ENCODE data around the gene LIMA1. TPM values are rescaled to one million over a fixed set of nuclear protein-coding genes. Genes with fewer than 3 reads are reported as not detected.

Gene LIMA1
- total RNA-seq, 1 experiment from 2014 or later, result 39.5 TPM

DNA sequence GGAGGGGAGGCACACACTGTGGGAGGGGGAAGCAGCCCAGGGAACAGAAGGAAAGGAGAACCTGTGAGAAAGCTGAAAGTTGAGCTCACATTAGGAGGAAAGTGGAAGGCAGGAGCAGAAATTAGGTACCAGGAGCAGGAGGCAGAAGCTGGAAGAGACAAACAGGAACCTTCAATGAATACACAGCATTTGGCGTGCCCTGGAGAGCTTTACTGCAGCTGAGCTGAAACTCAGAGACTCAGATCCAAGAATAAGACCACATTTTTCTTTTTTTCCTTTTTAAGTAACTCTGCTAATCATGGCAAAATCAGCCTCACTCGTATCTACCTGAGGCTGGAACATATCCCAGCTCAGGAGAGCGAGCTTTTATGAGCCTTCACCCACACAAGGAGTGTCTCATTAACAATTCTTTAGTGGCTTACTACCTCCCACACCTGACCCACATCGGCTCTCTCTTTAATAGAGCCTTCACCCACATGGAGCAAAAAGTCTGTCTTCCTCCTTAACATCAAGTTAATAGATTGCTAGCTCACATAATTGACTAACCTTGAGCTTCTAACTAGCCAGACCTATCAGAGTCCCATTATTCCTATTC lies 97.9 kb downstream of the LIMA1 start:
- Histone ChIP-seq H3K4me2 (ENCODE audit: low read depth, low read length, poor library complexity, severe bottlenecking) (no peak overlapping the region), H3K9ac (ENCODE audit: low read length) (no peak overlapping the region), H3K27ac (ENCODE audit: low read length) (no peak overlapping the region), H3K27me3 (ENCODE audit: low read length) (no peaks in the 10 kb centered on the region), H3K4me1 (ENCODE audit: low read length) (peaks cover 42% of the 10 kb centered on the region), H4K20me1 (ENCODE audit: insufficient read depth, low read depth, low read length) (no peaks in the 10 kb centered on the region), H2AFZ (ENCODE audit: low read length) (no peak overlapping the region), H3K4me3 (ENCODE audit: low read length) (no peak overlapping the region), H3K79me2 (ENCODE audit: low read length) (no peaks in the 10 kb centered on the region), H3K9me3 (ENCODE audit: low read length) (no peaks in the 10 kb centered on the region), H3K9me2 (replicated peaks; ENCODE audit: insufficient read depth, low read length) (no peaks in the 10 kb centered on the region), H3K36me3 (ENCODE audit: insufficient read depth, low read length) (peaks cover 13% of the 10 kb centered on the region; the same call in 1 of the 2 replicates)
- no peak for DNase-seq

DNA sequence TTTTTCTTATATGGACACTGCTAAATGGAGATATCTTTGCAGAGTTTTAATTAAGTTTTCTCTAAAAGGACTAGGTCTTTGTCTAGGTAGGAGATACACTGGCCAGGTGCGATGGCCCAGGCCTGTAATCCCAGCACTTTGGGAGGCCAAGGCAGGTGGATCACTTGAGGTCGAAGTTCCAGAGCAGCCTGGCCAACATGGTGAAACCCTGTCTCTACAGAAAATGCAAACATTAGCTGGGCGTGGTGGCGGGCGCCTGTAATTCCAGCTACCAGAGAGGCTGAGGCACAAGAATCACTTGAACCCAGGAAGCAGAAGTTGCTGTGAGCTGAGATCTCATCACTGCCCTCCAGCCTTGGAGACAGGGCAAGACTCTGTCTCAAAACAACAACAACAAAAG lies 99.1 kb downstream of the LIMA1 start:
- no peak overlapping the region for H3K4me3 ChIP-seq (ENCODE audit: low read length)
- no peak overlapping the region for H3K9ac ChIP-seq (ENCODE audit: low read length)
- H3K27ac ChIP-seq (ENCODE audit: low read length), result peak overlapping the region; percentile 58; the same call in 1 of the 2 replicates
- peaks cover 41% of the 10 kb centered on the region for H3K4me1 ChIP-seq (ENCODE audit: low read length)
- H3K79me2 ChIP-seq (ENCODE audit: low read length), result no peaks in the 10 kb centered on the region
- H4K20me1 ChIP-seq (ENCODE audit: insufficient read depth, low read depth, low read length), result no peaks in the 10 kb centered on the region
- no peaks in the 10 kb centered on the region for H3K27me3 ChIP-seq (ENCODE audit: low read length)
- H3K36me3 ChIP-seq (ENCODE audit: insufficient read depth, low read length), result peaks cover 14% of the 10 kb centered on the region; the same call in 1 of the 2 replicates
- H2AFZ ChIP-seq (ENCODE audit: low read length), result no peak overlapping the region
- no peak for DNase-seq
- H3K9me2 ChIP-seq (replicated peaks; ENCODE audit: insufficient read depth, low read length), result no peaks in the 10 kb centered on the region
- H3K4me2 ChIP-seq (ENCODE audit: low read depth, low read length, poor library complexity, severe bottlenecking), result peak overlapping the region; percentile 6
- no peaks in the 10 kb centered on the region for H3K9me3 ChIP-seq (ENCODE audit: low read length)

DNA sequence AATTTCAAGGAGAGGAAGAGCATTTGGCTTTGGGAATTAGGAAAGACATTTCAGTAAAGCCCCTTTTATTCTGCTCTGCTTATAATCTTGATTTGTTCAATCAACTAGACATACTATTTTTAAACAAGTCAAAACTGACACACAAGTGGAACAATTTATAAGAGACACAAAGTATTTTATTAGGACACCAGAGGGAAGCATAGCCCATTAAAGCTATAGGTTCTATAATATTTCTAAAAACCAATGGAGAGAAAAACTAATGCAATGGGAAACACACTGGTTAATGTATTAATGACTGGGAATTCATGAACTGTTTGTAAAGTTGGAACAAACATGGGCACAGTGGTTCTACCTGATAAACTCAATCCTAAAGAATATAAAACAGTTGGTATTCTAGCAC lies 100.9 kb downstream of the LIMA1 start:
- no peaks in the 10 kb centered on the region for H3K79me2 ChIP-seq (ENCODE audit: low read length)
- H2AFZ ChIP-seq (ENCODE audit: low read length), result no peak overlapping the region
- H3K9me2 ChIP-seq (replicated peaks; ENCODE audit: insufficient read depth, low read length), result no peaks in the 10 kb centered on the region
- no peaks in the 10 kb centered on the region for H3K9me3 ChIP-seq (ENCODE audit: low read length)
- H3K4me1 ChIP-seq (ENCODE audit: low read length), result peaks cover 23% of the 10 kb centered on the region
- no peaks in the 10 kb centered on the region for H3K27me3 ChIP-seq (ENCODE audit: low read length)
- no peaks in the 10 kb centered on the region for H4K20me1 ChIP-seq (ENCODE audit: insufficient read depth, low read depth, low read length)
- no peak overlapping the region for H3K4me3 ChIP-seq (ENCODE audit: low read length)
- no peak for DNase-seq
- no peak overlapping the region for H3K4me2 ChIP-seq (ENCODE audit: low read depth, low read length, poor library complexity, severe bottlenecking)
- no peak overlapping the region for H3K27ac ChIP-seq (ENCODE audit: low read length)
- H3K9ac ChIP-seq (ENCODE audit: low read length), result no peak overlapping the region
- peaks cover 19% of the 10 kb centered on the region; the same call in 1 of the 2 replicates for H3K36me3 ChIP-seq (ENCODE audit: insufficient read depth, low read length)

DNA sequence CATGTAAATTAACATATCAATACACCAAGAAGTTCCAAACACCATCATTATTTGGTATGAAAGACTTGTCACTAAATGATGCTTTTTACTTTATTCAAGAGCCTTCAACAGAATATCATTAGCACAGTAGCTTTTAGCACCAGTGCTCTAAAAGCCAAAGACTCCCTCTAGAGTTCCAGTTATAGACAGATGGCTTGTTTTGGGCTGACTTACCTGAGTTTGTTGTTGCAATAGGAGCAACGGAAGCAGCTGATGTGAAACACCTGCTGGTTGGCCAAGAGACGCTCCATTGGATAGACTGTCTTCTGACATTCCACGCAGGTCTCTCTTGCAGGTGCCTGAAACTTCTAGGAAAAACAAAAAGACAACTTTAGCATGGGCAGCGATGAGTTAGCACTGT lies 101.6 kb downstream of the LIMA1 start:
- Histone ChIP-seq H3K27me3 (ENCODE audit: low read length) (no peaks in the 10 kb centered on the region), H2AFZ (ENCODE audit: low read length) (no peak overlapping the region), H3K79me2 (ENCODE audit: low read length) (no peaks in the 10 kb centered on the region), H3K9me2 (replicated peaks; ENCODE audit: insufficient read depth, low read length) (no peaks in the 10 kb centered on the region), H3K4me1 (ENCODE audit: low read length) (peaks cover 18% of the 10 kb centered on the region), H3K4me2 (ENCODE audit: low read depth, low read length, poor library complexity, severe bottlenecking) (no peak overlapping the region), H4K20me1 (ENCODE audit: insufficient read depth, low read depth, low read length) (no peaks in the 10 kb centered on the region), H3K36me3 (ENCODE audit: insufficient read depth, low read length) (peaks cover 27% of the 10 kb centered on the region; the same call in 1 of the 2 replicates), H3K27ac (ENCODE audit: low read length) (no peak overlapping the region), H3K4me3 (ENCODE audit: low read length) (no peak overlapping the region), H3K9ac (ENCODE audit: low read length) (no peak overlapping the region), H3K9me3 (ENCODE audit: low read length) (no peaks in the 10 kb centered on the region)
- DNase-seq, result no peak

DNA sequence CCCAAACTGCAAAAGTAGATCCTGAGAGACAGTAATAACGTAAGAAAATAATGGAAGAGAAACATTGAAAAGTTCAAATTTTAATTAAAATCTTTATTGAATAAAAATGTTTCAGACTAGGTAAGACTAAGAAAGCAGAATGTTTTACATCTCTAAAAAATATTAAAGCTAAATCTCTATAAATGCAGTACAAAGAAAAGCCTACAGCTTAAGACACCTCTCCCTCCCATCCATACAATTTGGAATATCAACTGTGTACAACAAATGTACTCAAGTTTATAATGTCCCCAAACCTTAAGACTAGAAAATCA lies 107.6 kb downstream of the LIMA1 start:
- Histone ChIP-seq H3K27me3 (ENCODE audit: low read length) (no peaks in the 10 kb centered on the region), H4K20me1 (ENCODE audit: insufficient read depth, low read depth, low read length) (no peaks in the 10 kb centered on the region), H2AFZ (ENCODE audit: low read length) (no peak overlapping the region), H3K4me2 (ENCODE audit: low read depth, low read length, poor library complexity, severe bottlenecking) (no peak overlapping the region), H3K79me2 (ENCODE audit: low read length) (no peaks in the 10 kb centered on the region), H3K9ac (ENCODE audit: low read length) (no peak overlapping the region), H3K9me3 (ENCODE audit: low read length) (no peaks in the 10 kb centered on the region), H3K4me1 (ENCODE audit: low read length) (no peaks in the 10 kb centered on the region), H3K36me3 (ENCODE audit: insufficient read depth, low read length) (peaks cover 17% of the 10 kb centered on the region; the same call in 1 of the 2 replicates), H3K4me3 (ENCODE audit: low read length) (no peak overlapping the region), H3K27ac (ENCODE audit: low read length) (no peak overlapping the region), H3K9me2 (replicated peaks; ENCODE audit: insufficient read depth, low read length) (no peaks in the 10 kb centered on the region)
- DNase-seq, result no peak

DNA sequence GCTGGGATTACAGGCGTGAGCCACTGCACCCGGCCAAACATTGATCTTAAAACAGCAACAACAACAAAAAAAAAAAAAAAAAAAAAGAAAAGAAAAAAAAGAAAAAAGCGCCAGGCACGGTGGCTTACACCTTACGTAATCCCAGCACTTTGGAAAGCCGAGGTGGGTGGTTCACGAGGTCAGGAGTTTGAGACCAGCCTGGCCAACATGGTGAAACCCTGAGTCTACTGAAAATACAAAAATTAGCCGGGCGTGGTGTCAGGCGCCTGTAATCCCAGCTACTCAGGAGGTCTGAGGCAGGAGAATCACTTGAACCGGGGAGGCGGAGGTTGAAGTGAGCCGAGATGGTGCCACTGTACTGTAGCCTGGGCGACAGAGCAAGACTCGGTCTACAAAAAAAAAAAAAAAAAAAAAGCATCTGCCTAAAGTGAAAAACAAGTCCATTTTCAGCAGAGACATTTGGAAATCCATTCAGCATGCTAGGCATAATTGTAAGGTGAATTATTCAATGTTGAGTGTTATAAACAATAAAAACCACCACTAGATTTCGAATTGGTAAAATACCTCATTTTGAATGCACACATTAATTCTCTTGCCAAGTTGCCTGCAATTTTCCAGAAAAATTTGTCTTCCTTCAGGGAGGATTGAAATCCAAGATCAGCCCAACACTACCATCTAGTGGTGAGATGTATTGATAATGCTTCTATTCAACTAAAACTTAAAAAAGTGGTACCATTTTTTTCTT lies 108.2 kb downstream of the LIMA1 start:
- no peaks in the 10 kb centered on the region for H3K9me2 ChIP-seq (replicated peaks; ENCODE audit: insufficient read depth, low read length)
- no peak overlapping the region for H3K27ac ChIP-seq (ENCODE audit: low read length)

DNA sequence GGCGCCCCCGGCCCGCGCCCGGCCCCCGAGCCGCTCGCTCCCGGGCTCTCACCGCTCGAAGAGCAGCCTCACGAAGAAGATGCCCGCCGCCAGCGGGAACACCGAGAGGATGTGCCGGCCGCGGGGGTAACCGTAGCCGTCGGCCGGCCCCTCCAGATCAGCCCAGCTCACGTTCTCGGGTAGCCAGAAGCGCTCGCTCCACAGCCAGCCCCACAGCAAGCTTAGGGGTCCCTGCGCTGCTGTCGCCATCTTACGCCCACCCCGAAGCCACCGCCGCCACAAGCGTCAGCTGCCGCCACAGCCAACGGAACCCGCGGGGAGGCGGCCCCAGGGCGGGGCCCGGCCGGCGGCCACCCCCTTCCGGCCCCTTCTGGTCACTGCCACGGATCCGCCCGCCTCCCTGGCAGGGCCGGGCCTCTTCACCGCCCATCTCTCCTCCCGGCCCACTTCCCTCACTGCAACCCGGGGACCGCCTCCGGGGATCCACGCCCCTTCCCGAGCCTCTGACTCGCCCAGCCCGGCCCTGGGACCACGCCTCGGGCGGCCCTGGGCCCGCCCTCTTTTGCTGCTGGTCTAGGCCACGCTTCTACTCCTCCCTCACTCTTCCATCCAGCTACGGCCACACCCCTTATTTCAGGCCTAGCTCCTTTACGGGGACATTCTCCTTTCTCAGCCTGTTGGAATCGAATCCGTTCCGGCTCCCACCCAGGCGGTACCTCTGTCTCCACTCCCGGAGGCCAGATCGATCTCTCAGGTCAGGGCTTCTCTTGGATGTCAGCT lies 116.1 kb downstream of the LIMA1 start, which contains the start of gene CERS5:
Gene CERS5, minus strand, starts transcription at position 321 of the 780 bp plus-strand sequence. Its CDS starts 72 bp downstream, at position 249.
- H3K36me3 ChIP-seq (ENCODE audit: insufficient read depth, low read length), result no peaks in the 10 kb centered on the region
- peak; percentile 99 for DNase-seq
- peak within 1 kb of the TSS; percentile 72 for H2AFZ ChIP-seq (ENCODE audit: low read length)
- peak within 1 kb of the TSS; percentile 93 for H3K9ac ChIP-seq (ENCODE audit: low read length)
- H3K4me2 ChIP-seq (ENCODE audit: low read depth, low read length, poor library complexity, severe bottlenecking), result peak within 1 kb of the TSS; percentile 75
- no peaks in the 10 kb centered on the region for H4K20me1 ChIP-seq (ENCODE audit: insufficient read depth, low read depth, low read length)
- H3K27me3 ChIP-seq (ENCODE audit: low read length), result no peaks in the 10 kb centered on the region
- H3K9me3 ChIP-seq (ENCODE audit: low read length), result no peaks in the 10 kb centered on the region
- H3K4me1 ChIP-seq (ENCODE audit: low read length), result peaks cover 18% of the 10 kb centered on the region
- peaks cover 48% of the 10 kb centered on the region for H3K79me2 ChIP-seq (ENCODE audit: low read length)
- H3K4me3 ChIP-seq (ENCODE audit: low read length), result peak within 1 kb of the TSS; percentile 94
- H3K27ac ChIP-seq (ENCODE audit: low read length), result peak within 1 kb of the TSS; percentile 69
- H3K9me2 ChIP-seq (replicated peaks; ENCODE audit: insufficient read depth, low read length), result no peaks in the 10 kb centered on the region

More for the DNA sequence above, 108.2 kb downstream of the LIMA1 start:
- H3K4me3 ChIP-seq (ENCODE audit: low read length), result no peak overlapping the region
- H3K9me3 ChIP-seq (ENCODE audit: low read length), result no peaks in the 10 kb centered on the region
- no peak overlapping the region for H3K9ac ChIP-seq (ENCODE audit: low read length)
- no peaks in the 10 kb centered on the region for H4K20me1 ChIP-seq (ENCODE audit: insufficient read depth, low read depth, low read length)
- no peaks in the 10 kb centered on the region for H3K79me2 ChIP-seq (ENCODE audit: low read length)
- H2AFZ ChIP-seq (ENCODE audit: low read length), result no peak overlapping the region
- H3K4me1 ChIP-seq (ENCODE audit: low read length), result no peaks in the 10 kb centered on the region
- no peak overlapping the region for H3K4me2 ChIP-seq (ENCODE audit: low read depth, low read length, poor library complexity, severe bottlenecking)
- H3K36me3 ChIP-seq (ENCODE audit: insufficient read depth, low read length), result peaks cover 13% of the 10 kb centered on the region; the same call in 1 of the 2 replicates
- no peaks in the 10 kb centered on the region for H3K27me3 ChIP-seq (ENCODE audit: low read length)
- peak; percentile 84 for DNase-seq

- no peaks in the 10 kb centered on the region for H3K27me3 ChIP-seq (ENCODE audit: low read length)
- H3K9ac ChIP-seq (ENCODE audit: low read length), result peak overlapping the region; percentile 93
- DNase-seq, result peak; percentile 82
- H2AFZ ChIP-seq (ENCODE audit: low read length), result peak overlapping the region; percentile 54; the same call in 1 of the 2 replicates
- peak overlapping the region; percentile 94 for H3K4me3 ChIP-seq (ENCODE audit: low read length)
- no peaks in the 10 kb centered on the region for H3K9me2 ChIP-seq (replicated peaks; ENCODE audit: insufficient read depth, low read length)
- no peaks in the 10 kb centered on the region for H4K20me1 ChIP-seq (ENCODE audit: insufficient read depth, low read depth, low read length)
- no peaks in the 10 kb centered on the region for H3K9me3 ChIP-seq (ENCODE audit: low read length)
- H3K4me2 ChIP-seq (ENCODE audit: low read depth, low read length, poor library complexity, severe bottlenecking), result peak overlapping the region; percentile 75
- peaks cover 53% of the 10 kb centered on the region for H3K79me2 ChIP-seq (ENCODE audit: low read length)
- peak overlapping the region; percentile 69 for H3K27ac ChIP-seq (ENCODE audit: low read length)
- H3K4me1 ChIP-seq (ENCODE audit: low read length), result peaks cover 18% of the 10 kb centered on the region
- H3K36me3 ChIP-seq (ENCODE audit: insufficient read depth, low read length), result no peaks in the 10 kb centered on the region
Measured at GRCh38 chr12:50166799-50167048, 116.6 kb downstream of the LIMA1 start.
